OCI-LY7 (cell line): ENCODE results near the gene NPLOC4. TPM values are rescaled to one million over a fixed set of nuclear protein-coding genes. Genes with fewer than 3 reads are reported as not detected.

Source experiments
- BruUV-seq: library from RNA; stranded (reverse); fragments of 400-500 nt; replicated peaks from 2 replicates; lab custom pipeline; 2021; lab: Mats Ljungman, UMichigan
- CTCF ChIA-PET: fragments of 300-600 bp; sonication (Branson Sonifier 250); formaldehyde crosslinking; loops from one replicate; lab custom pipeline; 2022; ENCODE audit warnings: antibody characterized with exemption; ENCODE audit not compliant: unreplicated experiment; lab: Charles Lee
- POLR2A ChIA-PET: fragments of 300-600 bp; sonication (Branson Sonifier 250); formaldehyde crosslinking; loops from one replicate; lab custom pipeline; 2022; ENCODE audit warnings: antibody characterized with exemption; lab: Charles Lee
- DNase-seq: peaks from one replicate; pipeline ENCODE4 v3.0.0-alpha.2; 2015; ENCODE audit warnings: low spot score
- H2AFZ ChIP-seq: fragments of 200-600 bp; sonication (generic), shearing (Covaris generic); 2 replicates; pipeline ENCODE4 v1.6.1; 2014; ENCODE audit warnings: mild to moderate bottlenecking, antibody characterized with exemption, low read length, moderate library complexity
- H3K27ac ChIP-seq: fragments of 200-600 bp; sonication (generic); 2 replicates; pipeline ENCODE4 v1.5.1; 2014; ENCODE audit warnings: mixed run types, low read depth, mild to moderate bottlenecking, moderate library complexity, low read length, inconsistent platforms; ENCODE audit not compliant: poor library complexity, severe bottlenecking
- H3K36me3 ChIP-seq: fragments of 200-600 bp; sonication (generic); 2 replicates; pipeline ENCODE4 v1.6.1; 2014; ENCODE audit warnings: mild to moderate bottlenecking, antibody characterized with exemption, low read length, moderate library complexity, mixed read lengths; ENCODE audit not compliant: insufficient read depth
- H3K4me1 ChIP-seq: fragments of 200-600 bp; sonication (generic); 2 replicates; pipeline ENCODE4 v1.5.1; 2014; ENCODE audit warnings: mild to moderate bottlenecking, low read length; ENCODE audit not compliant: insufficient read depth, poor library complexity, severe bottlenecking
- H3K4me2 ChIP-seq: fragments of 200-600 bp; sonication (generic); 2 replicates; pipeline ENCODE4 v1.6.1; 2014; ENCODE audit warnings: mild to moderate bottlenecking, low read length
- H3K4me3 ChIP-seq: fragments of 200-600 bp; sonication (generic); 2 replicates; pipeline ENCODE4 v1.5.1; 2014; ENCODE audit warnings: mild to moderate bottlenecking, low read depth, low read length; ENCODE audit not compliant: poor library complexity, severe bottlenecking
- H3K79me2 ChIP-seq: fragments of 200-600 bp; sonication (generic); 2 replicates; pipeline ENCODE4 v1.6.1; 2016; ENCODE audit warnings: low read depth, mild to moderate bottlenecking, low read length, moderate library complexity, mixed read lengths; ENCODE audit not compliant: insufficient read depth
- H3K9me2 ChIP-seq: fragments of 200-600 bp; sonication (generic); 2 replicates; pipeline ENCODE4 v1.6.1; 2016; ENCODE audit warnings: mild to moderate bottlenecking, low read length, mixed read lengths; ENCODE audit not compliant: insufficient read depth
- H3K9me3 ChIP-seq: fragments of 200-600 bp; sonication (generic); 2 replicates; pipeline ENCODE4 v1.6.1; 2014; ENCODE audit warnings: mild to moderate bottlenecking, mixed run types, low read length, mixed read lengths
- H4K20me1 ChIP-seq: fragments of 200-600 bp; sonication (generic); 2 replicates; pipeline ENCODE4 v1.6.1; 2014; ENCODE audit warnings: mild to moderate bottlenecking, antibody characterized with exemption, low read length, moderate library complexity, mixed read lengths; ENCODE audit not compliant: insufficient read depth
- CTCF ChIP-seq: fragments of 200-600 bp; sonication (generic); conservative IDR thresholded peaks from 2 replicates; pipeline ENCODE4 v1.5.1; 2014; ENCODE audit warnings: mild to moderate bottlenecking, antibody characterized with exemption, low read length, moderate library complexity, mixed read lengths
- EZH2phosphoT487 ChIP-seq: fragments of 200-600 bp; sonication (generic); IDR thresholded peaks from 2 replicates; pipeline ENCODE4 v1.6.1; 2018; ENCODE audit warnings: low read depth, borderline replicate concordance, mild to moderate bottlenecking, mixed run types, antibody characterized with exemption, low read length, moderate library complexity, mixed read lengths
- intact Hi-C: fragments of 100-400 bp; cut with micrococcal nuclease; formaldehyde crosslinking; loops from one replicate; pipeline ENCODE4 v1.10.0; 2022; ENCODE audit not compliant: unreplicated experiment
- total RNA-seq, 2 experiments: library from RNA; depleted of rRNA in 1 of 2; stranded (reverse); fragments of >200 nt in 1 of 2; shearing (Covaris generic) in 1 of 2; gene quantifications; 2 replicates each; pipeline ENCODE4 v1.2.3, GENCODE V29; 2014 to 2022

NPLOC4 gene
- total RNA-seq, 2 experiments from 2014 or later: 69.6 to 118 TPM

DNA sequence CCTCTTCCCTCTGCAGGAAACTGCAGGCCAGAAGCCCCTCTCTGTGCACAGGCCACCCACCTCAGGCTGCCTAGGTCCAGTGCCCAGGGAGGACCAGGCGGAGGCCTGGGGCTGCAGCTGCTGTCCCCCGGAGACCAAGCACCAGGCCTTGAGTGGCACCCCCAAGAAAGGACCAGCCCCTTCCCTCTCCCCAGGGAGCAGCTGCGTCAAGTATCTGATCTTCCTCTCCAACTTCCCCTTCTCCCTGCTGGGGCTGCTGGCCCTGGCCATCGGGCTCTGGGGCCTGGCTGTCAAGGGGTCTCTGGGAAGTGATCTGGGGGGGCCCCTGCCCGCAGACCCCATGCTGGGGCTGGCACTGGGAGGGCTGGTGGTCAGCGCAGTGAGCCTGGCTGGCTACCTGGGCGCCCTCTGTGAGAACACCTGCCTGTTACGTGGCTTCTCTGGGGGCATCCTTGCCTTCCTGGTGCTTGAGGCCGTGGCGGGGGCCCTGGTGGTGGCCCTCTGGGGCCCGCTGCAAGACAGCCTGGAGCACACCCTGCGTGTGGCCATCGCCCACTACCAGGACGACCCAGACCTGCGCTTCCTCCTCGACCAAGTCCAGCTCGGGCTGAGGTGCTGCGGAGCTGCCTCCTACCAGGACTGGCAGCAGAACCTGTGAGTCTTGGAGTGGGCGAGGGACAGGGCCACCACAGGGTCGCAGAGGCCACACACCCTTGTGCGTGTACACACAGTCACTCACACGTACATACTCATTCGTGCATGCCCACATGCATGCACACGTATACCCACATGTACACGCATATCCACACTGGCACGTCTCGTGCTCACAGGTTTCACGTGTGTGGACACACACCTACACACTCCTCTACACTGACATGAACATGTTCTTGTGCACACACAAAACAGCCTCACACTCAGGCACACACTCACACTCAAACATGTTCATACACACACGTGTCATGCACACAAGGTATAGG is 8.4 kb upstream of the NPLOC4 start:
- H3K4me3 ChIP-seq: no peak overlapping the region
- no peaks in the 10 kb centered on the region for H3K36me3 ChIP-seq
- H4K20me1 ChIP-seq: no peaks in the 10 kb centered on the region
- BruUV-seq: no TSS peak
- H2AFZ ChIP-seq: no peak overlapping the region
- intact Hi-C loops: no loop called here
- no peaks in the 10 kb centered on the region for H3K9me3 ChIP-seq
- H3K4me1 ChIP-seq: no peaks in the 10 kb centered on the region
- H3K79me2 ChIP-seq: no peaks in the 10 kb centered on the region
- TF ChIP-seq CTCF (no peak), EZH2phosphoT487 (no peak)
- POLR2A ChIA-PET: no interaction called here
- H3K27ac ChIP-seq: no peak overlapping the region
- DNase-seq: no peak
- CTCF ChIA-PET: no interaction called here
- no peak overlapping the region for H3K4me2 ChIP-seq
- no peaks in the 10 kb centered on the region for H3K9me2 ChIP-seq

GRCh38 chr17:81644496-81644895 is 7.6 kb upstream of the NPLOC4 start:
- no peaks in the 10 kb centered on the region for H3K9me3 ChIP-seq
- H3K4me2 ChIP-seq: no peak overlapping the region
- H3K4me1 ChIP-seq: no peaks in the 10 kb centered on the region
- no peaks in the 10 kb centered on the region for H3K79me2 ChIP-seq
- ChIA-PET POLR2A (no interaction called here), CTCF (no interaction called here)
- no peak overlapping the region for H2AFZ ChIP-seq
- no TSS peak for BruUV-seq
- TF ChIP-seq CTCF: no peak
- no peak for TF ChIP-seq EZH2phosphoT487
- H4K20me1 ChIP-seq: no peaks in the 10 kb centered on the region
- intact Hi-C loops: no loop called here
- no peak overlapping the region for H3K4me3 ChIP-seq
- DNase-seq: no peak
- H3K9me2 ChIP-seq: no peaks in the 10 kb centered on the region
- no peak overlapping the region for H3K27ac ChIP-seq
- no peaks in the 10 kb centered on the region for H3K36me3 ChIP-seq
